Fibroblast of peridontal ligament (primary cell): ENCODE results near the gene GLT8D2.

Experiments used
- DNase-seq: peaks from one replicate; pipeline ENCODE4 v3.0.0-alpha.2; 2010; ENCODE audit errors: extremely low read depth

Gene GLT8D2

DNA sequence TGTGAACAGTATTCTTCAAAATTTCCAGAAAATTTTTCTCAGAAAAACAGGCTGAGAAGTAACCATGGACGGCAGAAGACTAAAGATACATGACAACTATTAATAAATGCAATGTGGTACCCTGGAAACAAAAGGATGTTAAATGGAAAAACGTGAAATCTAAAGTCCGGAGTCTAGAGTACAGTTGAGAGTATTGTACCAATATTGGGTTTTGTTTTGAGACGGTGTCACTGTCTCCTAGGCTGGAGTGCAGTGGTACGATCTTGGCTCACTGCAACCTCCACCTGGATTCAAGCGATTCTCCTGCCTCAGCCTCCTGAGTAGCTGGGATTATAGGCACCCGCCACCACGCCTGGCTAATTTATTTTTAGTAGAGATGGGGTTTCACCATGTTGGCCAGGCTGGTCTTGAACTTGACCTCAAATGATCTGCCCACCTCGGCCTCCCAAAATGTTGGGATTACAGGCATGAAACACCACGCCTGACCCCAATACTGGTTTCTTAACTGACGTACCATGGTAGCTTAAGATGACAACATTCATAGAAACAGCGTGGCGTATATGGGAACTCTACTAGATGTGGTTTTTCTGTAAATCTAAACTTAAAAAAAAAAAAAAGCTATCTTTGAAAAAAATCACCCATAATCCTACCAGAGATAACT is 101.1 kb downstream of the GLT8D2 start:
- no peak for DNase-seq

DNA sequence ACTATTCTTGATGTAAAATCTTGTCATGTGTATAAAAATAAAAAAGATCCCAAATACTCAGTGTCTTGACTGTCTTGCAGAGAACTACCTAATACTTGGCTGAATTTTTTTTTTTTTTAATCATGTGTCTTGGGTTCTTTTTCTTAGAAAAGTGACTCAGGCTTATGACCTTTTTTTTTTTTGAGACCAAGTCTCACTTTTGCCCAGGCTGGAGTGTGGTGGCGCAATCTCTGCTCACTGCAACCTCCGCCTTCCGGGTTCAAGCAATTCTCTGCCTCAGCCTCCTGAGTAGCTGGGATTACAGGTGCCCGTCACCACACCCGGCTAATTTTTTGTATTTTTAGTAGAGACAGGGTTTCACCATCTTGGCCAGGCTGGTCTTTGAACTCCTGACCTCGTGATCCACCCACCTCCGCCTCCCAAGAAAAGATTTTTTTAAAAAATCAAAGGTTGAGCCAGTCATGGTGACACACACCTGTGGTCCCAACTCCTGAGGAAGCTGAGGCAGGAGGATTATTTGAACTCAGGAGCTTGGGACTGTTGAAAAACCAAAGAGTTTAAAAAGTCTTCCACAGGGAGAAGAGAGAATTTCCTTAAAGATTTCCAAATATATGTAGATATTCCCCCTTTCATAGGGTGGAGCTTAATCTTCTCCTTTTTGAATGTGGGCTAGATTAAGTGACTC is 102.0 kb downstream of the GLT8D2 start:
- DNase-seq, result no peak

DNA sequence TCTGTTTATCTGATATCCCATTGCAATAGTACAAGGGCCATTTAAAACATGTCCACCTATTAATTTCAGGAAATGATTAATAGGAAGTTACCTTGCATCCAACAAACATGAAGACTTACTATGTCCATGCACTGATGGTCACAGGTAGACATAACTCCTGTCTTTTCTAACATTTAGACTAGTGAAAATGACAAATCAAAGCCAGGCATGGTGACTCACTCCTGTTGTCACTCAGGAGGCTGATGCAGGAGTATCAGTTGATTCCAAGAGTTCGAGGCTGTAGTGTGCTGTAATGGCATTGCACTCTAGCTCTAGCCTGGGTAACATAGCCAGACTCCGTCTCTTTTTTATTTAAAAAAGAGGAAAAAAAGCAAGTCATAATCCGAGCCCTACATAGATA is 105.0 kb downstream of the GLT8D2 start:
- no peak for DNase-seq
